PC-9 (cell line): ENCODE results near the gene CWF19L2.

Experiments used
- EZH2 ChIP-seq: fragments of 200-600 bp; sonication (generic); IDR thresholded peaks from 2 replicates; pipeline ENCODE4 v1.8.0; 2017; ENCODE audit warnings: antibody characterized with exemption, low read depth
- TF ChIP-seq, protein P1 (sequence below): fragments of 200-600 bp; sonication (generic); conservative IDR thresholded peaks from 2 replicates; pipeline ENCODE4 v1.6.1; 2017; ENCODE audit warnings: mixed run types, antibody characterized with exemption, mild to moderate bottlenecking, moderate library complexity

DNA sequence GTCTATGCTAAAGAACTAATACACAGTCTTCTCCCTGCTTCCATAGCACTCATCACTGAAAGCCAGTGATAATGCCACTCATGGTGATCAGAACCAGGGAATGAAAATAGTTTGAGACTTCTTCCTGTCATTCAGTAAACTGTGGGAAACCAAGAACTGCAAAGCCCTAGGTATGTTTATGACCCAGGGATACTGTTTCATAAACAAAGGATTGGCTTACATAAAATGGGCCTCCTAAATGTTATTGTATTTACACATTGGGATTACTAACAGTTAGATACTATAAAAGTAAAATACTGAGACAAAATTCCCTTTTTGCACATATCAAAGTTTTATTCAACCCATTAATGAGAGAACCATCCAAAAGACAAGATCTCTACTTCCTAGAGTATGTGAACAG lies 21.3 kb upstream of the CWF19L2 start:
- TF ChIP-seq, protein P1, sequence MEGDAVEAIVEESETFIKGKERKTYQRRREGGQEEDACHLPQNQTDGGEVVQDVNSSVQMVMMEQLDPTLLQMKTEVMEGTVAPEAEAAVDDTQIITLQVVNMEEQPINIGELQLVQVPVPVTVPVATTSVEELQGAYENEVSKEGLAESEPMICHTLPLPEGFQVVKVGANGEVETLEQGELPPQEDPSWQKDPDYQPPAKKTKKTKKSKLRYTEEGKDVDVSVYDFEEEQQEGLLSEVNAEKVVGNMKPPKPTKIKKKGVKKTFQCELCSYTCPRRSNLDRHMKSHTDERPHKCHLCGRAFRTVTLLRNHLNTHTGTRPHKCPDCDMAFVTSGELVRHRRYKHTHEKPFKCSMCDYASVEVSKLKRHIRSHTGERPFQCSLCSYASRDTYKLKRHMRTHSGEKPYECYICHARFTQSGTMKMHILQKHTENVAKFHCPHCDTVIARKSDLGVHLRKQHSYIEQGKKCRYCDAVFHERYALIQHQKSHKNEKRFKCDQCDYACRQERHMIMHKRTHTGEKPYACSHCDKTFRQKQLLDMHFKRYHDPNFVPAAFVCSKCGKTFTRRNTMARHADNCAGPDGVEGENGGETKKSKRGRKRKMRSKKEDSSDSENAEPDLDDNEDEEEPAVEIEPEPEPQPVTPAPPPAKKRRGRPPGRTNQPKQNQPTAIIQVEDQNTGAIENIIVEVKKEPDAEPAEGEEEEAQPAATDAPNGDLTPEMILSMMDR = no peak
- no peak for TF ChIP-seq EZH2
